Endothelial cell of umbilical vein (primary cell): Measurements from ENCODE around the gene DIAPH1. TPM values are rescaled to one million over a fixed set of nuclear protein-coding genes. Genes with fewer than 3 reads are reported as not detected.

Experiments used
- BruUV-seq: library from RNA; stranded (reverse); fragments of 400-500 nt; replicated peaks from 2 replicates; lab custom pipeline; 2021; lab: Mats Ljungman, UMichigan
- CTCF ChIA-PET: fragments of 300-600, 350-600 bp; sonication (Branson Sonifier 250); formaldehyde crosslinking; loops from one replicate; lab custom pipeline; 2021; ENCODE audit warnings: antibody characterized with exemption, inconsistent platforms; lab: Charles Lee
- POLR2A ChIA-PET: fragments of 300-600, 350-600 bp; sonication (Branson Sonifier 250); formaldehyde crosslinking; loops from one replicate; lab custom pipeline; 2021; ENCODE audit warnings: antibody characterized with exemption, inconsistent platforms; lab: Charles Lee
- DNase-seq: peaks from one replicate; pipeline ENCODE4 v3.0.0-alpha.2; 2011; ENCODE audit warnings: low read depth, low spot score
- FAIRE-seq: peaks from 2 replicates; lab custom pipeline; 2011; peaks lifted over from hg19 to GRCh38; lab: Jason Lieb, UNC
- H2AFZ ChIP-seq: 2 replicates; pipeline ENCODE4 v1.6.0; 2012; ENCODE audit warnings: low read depth, low read length, control low read depth, inconsistent platforms
- H3K27ac ChIP-seq: 2 replicates; pipeline ENCODE4 v1.5.1; 2011; ENCODE audit warnings: low read depth, mild to moderate bottlenecking, control low read depth, low read length, moderate library complexity; ENCODE audit not compliant: insufficient read depth
- H3K27me3 ChIP-seq, 2 experiments: 2 replicates each; pipeline versions ENCODE4 v1.6.0 to v1.6.1; 2011; ENCODE audit warnings: low read length in 2 of 2, mixed read lengths in 1 of 2; ENCODE audit not compliant: control insufficient read depth in 2 of 2, insufficient read depth in 2 of 2
- H3K36me3 ChIP-seq, 2 experiments: 2 replicates in 1 of 2; 3 replicates in 1 of 2; pipeline ENCODE4 v1.5.1; 2011; ENCODE audit warnings: low read length in 2 of 2, mild to moderate bottlenecking in 1 of 2, moderate library complexity in 1 of 2; ENCODE audit not compliant: control insufficient read depth in 2 of 2, insufficient read depth in 2 of 2; ENCODE audit errors: extremely low read depth in 1 of 2
- H3K4me1 ChIP-seq: 3 replicates; pipeline ENCODE4 v1.5.1; 2011; ENCODE audit warnings: mild to moderate bottlenecking, low read length; ENCODE audit not compliant: control insufficient read depth, insufficient read depth; ENCODE audit errors: extremely low read depth
- H3K4me2 ChIP-seq: 2 replicates; pipeline ENCODE4 v1.6.1; 2011; ENCODE audit warnings: low read length, control low read depth, mixed read lengths; ENCODE audit not compliant: insufficient read depth
- H3K4me3 ChIP-seq, 3 experiments: fragments of 200-600 bp in 1 of 3; sonication (generic), shearing (Covaris generic) in 1 of 3; replicated peaks in 1 of 3; 2 replicates each; pipeline ENCODE4 v1.5.1; 2011 to 2016; ENCODE audit warnings: control low read depth in 3 of 3, low read length in 3 of 3, mild to moderate bottlenecking in 2 of 3, inconsistent platforms in 1 of 3, low read depth in 1 of 3, moderate library complexity in 1 of 3; ENCODE audit not compliant: insufficient read depth in 1 of 3
- H3K79me2 ChIP-seq: 2 replicates; pipeline ENCODE4 v1.6.0; 2012; ENCODE audit warnings: low read length, inconsistent platforms; ENCODE audit not compliant: control insufficient read depth, insufficient read depth
- H3K9ac ChIP-seq: replicated peaks from 2 replicates; pipeline ENCODE3; 2011; ENCODE audit warnings: low read length, control low read depth; ENCODE audit not compliant: insufficient read depth; ENCODE audit errors: extremely low read depth
- H3K9me1 ChIP-seq: replicated peaks from 3 replicates; pipeline ENCODE4 v1.6.0; 2011; ENCODE audit warnings: mild to moderate bottlenecking, low read length; ENCODE audit not compliant: control insufficient read depth, insufficient read depth; ENCODE audit errors: extremely low read depth
- H3K9me3 ChIP-seq: replicated peaks from 2 replicates; pipeline ENCODE4 v1.5.1; 2012; ENCODE audit warnings: low read length, inconsistent platforms; ENCODE audit not compliant: control insufficient read depth, insufficient read depth
- H4K20me1 ChIP-seq: replicated peaks from 2 replicates; pipeline ENCODE3; 2011; ENCODE audit warnings: mild to moderate bottlenecking, low read length; ENCODE audit not compliant: control insufficient read depth, insufficient read depth; ENCODE audit errors: extremely low read depth
- JUN ChIP-seq: IDR thresholded peaks from 2 replicates; pipeline ENCODE4 v1.6.1; 2011; ENCODE audit warnings: borderline replicate concordance, low read depth; ENCODE audit not compliant: insufficient read length, insufficient read depth
- MYC ChIP-seq: IDR thresholded peaks from one replicate; pipeline ENCODE4 v1.6.1; 2011; ENCODE audit warnings: mild to moderate bottlenecking, low read depth, low read length
- POLR2AphosphoS5 ChIP-seq: IDR thresholded peaks from 2 replicates; pipeline ENCODE4 v1.6.1; 2012; ENCODE audit warnings: low read depth, mild to moderate bottlenecking, control low read depth, low read length, moderate library complexity; ENCODE audit not compliant: insufficient read depth
- dilution Hi-C: fragments of 300-500 bp; cut with MboI; formaldehyde crosslinking; loops from one replicate; pipeline ENCODE4 v1.15.0; 2019; ENCODE audit warnings: low sequenced_read_pairs; ENCODE audit not compliant: extremely low pct_ligation_motif_present
- intact Hi-C: fragments of 100-400 bp; cut with micrococcal nuclease; formaldehyde crosslinking; loops from one replicate; pipeline ENCODE4 v1.10.0; 2022
- polyA plus RNA-seq, 4 experiments: library from polyadenylated mRNA; depleted of rRNA in 3 of 4; stranded (reverse) in 3 of 4; unstranded in 1 of 4; fragments of >200 nt; gene quantifications; 2 replicates each; pipeline versions ENCODE4 v1.2.1 to v1.2.3, GENCODE V29; 2011 to 2012; ENCODE audit warnings: missing spikeins in 1 of 4
- total RNA-seq: library from RNA; stranded (reverse); gene quantifications from 2 replicates; pipeline ENCODE4 v1.2.3, GENCODE V29; 2021
- TF ChIP-seq, protein P1 (sequence below), 2 donors: IDR thresholded peaks; 1 replicate in 1 of 2; 2 replicates in 1 of 2; pipeline ENCODE4 v1.5.1; 2011; ENCODE audit warnings: low read length in 2 of 2, mild to moderate bottlenecking in 2 of 2, moderate library complexity in 2 of 2, control low read depth in 1 of 2, inconsistent platforms in 1 of 2, low read depth in 1 of 2; ENCODE audit not compliant: insufficient read depth in 1 of 2; ENCODE audit errors: extremely low read depth in 1 of 2
- TF ChIP-seq, protein P2 (sequence below): IDR thresholded peaks from 2 replicates; pipeline ENCODE4 v1.6.1; 2011; ENCODE audit not compliant: insufficient read depth, insufficient read length

DIAPH1 gene
- total and polyA plus RNA-seq, 2 donors (not counting 3 experiments of a cell fraction or from before 2014, with no cell fraction given) = 68.6 to 105 TPM

DNA sequence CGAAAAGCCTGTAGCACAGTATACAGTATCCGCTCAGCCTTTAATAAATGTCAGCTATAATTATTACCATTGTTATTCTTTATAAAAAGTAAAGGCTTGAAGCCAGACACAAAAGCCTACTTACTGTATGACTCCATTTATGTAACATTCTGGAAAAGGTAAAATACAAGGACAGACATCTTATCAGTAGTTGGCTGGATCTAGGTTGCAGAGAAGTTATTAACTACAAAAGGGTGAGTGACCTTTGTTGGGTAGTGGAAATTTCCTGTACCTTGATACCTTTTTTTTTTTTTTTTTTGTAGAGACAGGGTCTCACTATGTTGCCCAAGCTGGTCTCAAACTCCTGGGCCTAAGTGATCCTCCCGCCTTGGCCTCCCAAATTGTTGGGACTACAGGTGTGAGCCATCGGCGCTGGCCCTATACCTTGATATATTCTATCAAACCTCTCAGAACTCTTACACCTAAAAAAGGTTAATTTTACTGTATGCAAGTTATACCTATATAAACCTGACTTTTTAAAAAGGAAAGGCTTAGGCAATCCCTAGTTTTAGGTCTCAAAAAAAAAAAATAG is 11.9 kb upstream of the DIAPH1 start:
- Histone ChIP-seq H3K27me3 (no peaks in the 10 kb centered on the region), H4K20me1 (peaks cover 5% of the 10 kb centered on the region), H3K4me2 (no peak overlapping the region), H3K36me3 (peaks cover 12 to 29% of the 10 kb centered on the region in 2 experiments), H3K9me1 (no peaks in the 10 kb centered on the region), H3K9ac (no peak overlapping the region), H3K4me1 (peaks cover 4% of the 10 kb centered on the region), H3K9me3 (no peaks in the 10 kb centered on the region), H3K27ac (no peak overlapping the region), H3K79me2 (peaks cover 21% of the 10 kb centered on the region), H2AFZ (no peak overlapping the region), H3K4me3 (no peak overlapping the region)
- no TSS peak for BruUV-seq
- TF ChIP-seq MYC (no peak), JUN (no peak), POLR2AphosphoS5 (no peak)
- TF ChIP-seq, protein P1, sequence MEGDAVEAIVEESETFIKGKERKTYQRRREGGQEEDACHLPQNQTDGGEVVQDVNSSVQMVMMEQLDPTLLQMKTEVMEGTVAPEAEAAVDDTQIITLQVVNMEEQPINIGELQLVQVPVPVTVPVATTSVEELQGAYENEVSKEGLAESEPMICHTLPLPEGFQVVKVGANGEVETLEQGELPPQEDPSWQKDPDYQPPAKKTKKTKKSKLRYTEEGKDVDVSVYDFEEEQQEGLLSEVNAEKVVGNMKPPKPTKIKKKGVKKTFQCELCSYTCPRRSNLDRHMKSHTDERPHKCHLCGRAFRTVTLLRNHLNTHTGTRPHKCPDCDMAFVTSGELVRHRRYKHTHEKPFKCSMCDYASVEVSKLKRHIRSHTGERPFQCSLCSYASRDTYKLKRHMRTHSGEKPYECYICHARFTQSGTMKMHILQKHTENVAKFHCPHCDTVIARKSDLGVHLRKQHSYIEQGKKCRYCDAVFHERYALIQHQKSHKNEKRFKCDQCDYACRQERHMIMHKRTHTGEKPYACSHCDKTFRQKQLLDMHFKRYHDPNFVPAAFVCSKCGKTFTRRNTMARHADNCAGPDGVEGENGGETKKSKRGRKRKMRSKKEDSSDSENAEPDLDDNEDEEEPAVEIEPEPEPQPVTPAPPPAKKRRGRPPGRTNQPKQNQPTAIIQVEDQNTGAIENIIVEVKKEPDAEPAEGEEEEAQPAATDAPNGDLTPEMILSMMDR (IDR thresholded peaks at IDR 0.05; ENCODE audit: extremely low read depth in 1 of 2, insufficient read depth in 1 of 2, low read depth in 1 of 2, low read length in 2 of 2) = no peak
- TF ChIP-seq, protein P2, sequence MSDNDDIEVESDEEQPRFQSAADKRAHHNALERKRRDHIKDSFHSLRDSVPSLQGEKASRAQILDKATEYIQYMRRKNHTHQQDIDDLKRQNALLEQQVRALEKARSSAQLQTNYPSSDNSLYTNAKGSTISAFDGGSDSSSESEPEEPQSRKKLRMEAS = no peak
- POLR2A ChIA-PET = no interaction called here
- intact Hi-C loops = no loop called here
- DNase-seq (no peak), FAIRE-seq (no peak)
- dilution Hi-C loops = no loop called here
- CTCF ChIA-PET = interaction anchor here (3.6 to 14.7 kb wide), 3 partner anchors 12 to 38 kb away, joined by 23 to 163 read pairs (median 63); partner anchors contain the start of gene DIAPH1
